Left ventricle myocardium inferior (tissue), 1 donor: ENCODE results near the gene HSPB6. TPM values are rescaled to one million over a fixed set of nuclear protein-coding genes. Genes with fewer than 3 reads are reported as not detected.
A peak's percentile ranks its signal among the peaks of the same experiment; 100 is the strongest.

ENCODE experiments used
- DNase-seq: peaks from one replicate; pipeline ENCODE4 v3.0.0-alpha.2; 2020
- H3K27ac ChIP-seq: fragments of 200-600 bp; replicated peaks from 2 replicates; pipeline ENCODE4 v1.8.0; 2021
- H3K27me3 ChIP-seq: fragments of 200-600 bp; 2 replicates; pipeline ENCODE4 v1.8.0; 2021; ENCODE audit warnings: low read depth
- H3K36me3 ChIP-seq: fragments of 200-600 bp; 2 replicates; pipeline ENCODE4 v1.8.0; 2021
- H3K4me1 ChIP-seq: fragments of 200-600 bp; 2 replicates; pipeline ENCODE4 v1.8.0; 2021
- H3K4me3 ChIP-seq: fragments of 200-600 bp; 2 replicates; pipeline ENCODE4 v1.8.0; 2021; ENCODE audit warnings: mild to moderate bottlenecking, moderate library complexity
- H3K9me3 ChIP-seq: fragments of 200-600 bp; replicated peaks from 2 replicates; pipeline ENCODE4 v1.8.0; 2021
- CTCF ChIP-seq: fragments of 200-600 bp; IDR thresholded peaks from 2 replicates; pipeline ENCODE4 v1.8.0; 2021; ENCODE audit warnings: antibody characterized with exemption, mild to moderate bottlenecking, borderline replicate concordance
- intact Hi-C: fragments of 100-400 bp; cut with micrococcal nuclease; formaldehyde crosslinking; loops from one replicate; pipeline ENCODE4 v1.11.0; 2022
- total RNA-seq: library from RNA; stranded (reverse); fragmentation: NEBNext Ultra II Directional; extraction: Animal tissue kit (Norgen Biotek cat#: 25700); gene quantifications from one replicate; pipeline ENCODE4 v1.2.1, GENCODE V29; 2021
- donor health status: DM: no; HTN: yes; CAD: no; lungs with severe emphysema.

HSPB6 gene
- total RNA-seq, 1 donor from 2014 or later, result 899 TPM

- peaks cover 31% of the 10 kb centered on the region for H3K36me3 ChIP-seq
- intact Hi-C loops, result no loop called here
- no peaks in the 10 kb centered on the region for H3K27me3 ChIP-seq
- TF ChIP-seq CTCF, result no peak
- DNase-seq, result no peak
- H3K4me3 ChIP-seq, result peak within 1 kb of the TSS; percentile 82
- peak within 1 kb of the TSS; percentile 89 for H3K27ac ChIP-seq
- H3K4me1 ChIP-seq, result peaks cover 54% of the 10 kb centered on the region
- H3K9me3 ChIP-seq, result no peaks in the 10 kb centered on the region
Observed at GRCh38 chr19:35742121-35742724, 14.6 kb downstream of the HSPB6 start, which contains the start of gene IGFLR1. Gene IGFLR1, minus strand, starts transcription at chr19:35742452. Its CDS starts 1,272 bp downstream, at chr19:35741180.

- no peak for DNase-seq
- intact Hi-C loops, result no loop called here
- peak overlapping the region; percentile 89 for H3K27ac ChIP-seq
- peaks cover 42% of the 10 kb centered on the region for H3K36me3 ChIP-seq
- H3K9me3 ChIP-seq, result no peaks in the 10 kb centered on the region
- H3K4me1 ChIP-seq, result peaks cover 45% of the 10 kb centered on the region
- peak overlapping the region; percentile 82 for H3K4me3 ChIP-seq
- H3K27me3 ChIP-seq, result no peaks in the 10 kb centered on the region
- no peak for TF ChIP-seq CTCF
Observed at GRCh38 chr19:35741203-35741515, 15.7 kb downstream of the HSPB6 start.

GRCh38 chr19:35740423-35741202 lies 16.2 kb downstream of the HSPB6 start:
- peaks cover 43% of the 10 kb centered on the region for H3K36me3 ChIP-seq

GRCh38 chr19:35740108-35740422 lies 16.8 kb downstream of the HSPB6 start:
- peaks cover 38% of the 10 kb centered on the region for H3K4me1 ChIP-seq
- no peak for TF ChIP-seq CTCF

More at GRCh38 chr19:35740423-35741202, 16.2 kb downstream of the HSPB6 start:
- peak overlapping the region; percentile 82 for H3K4me3 ChIP-seq
- no peaks in the 10 kb centered on the region for H3K9me3 ChIP-seq
- H3K27ac ChIP-seq, result peak overlapping the region; percentile 89
- H3K27me3 ChIP-seq, result no peaks in the 10 kb centered on the region
- peak; percentile 20 for TF ChIP-seq CTCF
- peaks cover 39% of the 10 kb centered on the region for H3K4me1 ChIP-seq
- peak; percentile 99 for DNase-seq
- intact Hi-C loops, result no loop called here

GRCh38 chr19:35739275-35740107 lies 17.3 kb downstream of the HSPB6 start:
- peaks cover 36% of the 10 kb centered on the region for H3K4me1 ChIP-seq
- intact Hi-C loops, result no loop called here
- no peaks in the 10 kb centered on the region for H3K27me3 ChIP-seq
- peak overlapping the region; percentile 89 for H3K27ac ChIP-seq
- DNase-seq, result no peak
- no peaks in the 10 kb centered on the region for H3K9me3 ChIP-seq
- TF ChIP-seq CTCF, result no peak
- peaks cover 53% of the 10 kb centered on the region for H3K36me3 ChIP-seq
- peak overlapping the region; percentile 82 for H3K4me3 ChIP-seq

More at GRCh38 chr19:35740108-35740422, 16.8 kb downstream of the HSPB6 start:
- intact Hi-C loops, result no loop called here
- Histone ChIP-seq H3K9me3 (no peaks in the 10 kb centered on the region), H3K4me3 (peak overlapping the region; percentile 82), H3K36me3 (peaks cover 48% of the 10 kb centered on the region), H3K27ac (peak overlapping the region; percentile 89), H3K27me3 (no peaks in the 10 kb centered on the region)
- no peak for DNase-seq
